ENCODE results near the gene SPPL2C.

DNA sequence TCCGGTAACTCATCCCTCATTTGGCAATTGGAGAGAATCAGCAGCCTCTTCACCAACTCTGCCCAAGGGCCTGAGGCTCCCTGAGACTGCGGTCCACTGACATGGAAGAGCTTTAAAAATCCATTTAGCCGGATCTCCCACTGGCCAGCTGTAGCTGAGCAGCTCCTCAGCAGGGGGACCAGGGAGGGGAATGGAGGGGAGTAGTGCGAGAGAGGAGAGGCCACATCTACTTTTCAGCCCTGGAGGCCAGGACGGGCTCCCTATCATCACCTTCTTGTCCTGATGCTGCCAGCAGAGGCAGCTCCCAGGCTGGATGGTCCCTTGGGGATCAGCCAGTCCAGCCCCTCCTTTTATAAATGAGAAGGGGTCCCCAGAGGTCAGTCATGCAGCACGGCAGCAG lies 25.0 kb upstream of the SPPL2C start:
- TF ChIP-seq, protein P1, sequence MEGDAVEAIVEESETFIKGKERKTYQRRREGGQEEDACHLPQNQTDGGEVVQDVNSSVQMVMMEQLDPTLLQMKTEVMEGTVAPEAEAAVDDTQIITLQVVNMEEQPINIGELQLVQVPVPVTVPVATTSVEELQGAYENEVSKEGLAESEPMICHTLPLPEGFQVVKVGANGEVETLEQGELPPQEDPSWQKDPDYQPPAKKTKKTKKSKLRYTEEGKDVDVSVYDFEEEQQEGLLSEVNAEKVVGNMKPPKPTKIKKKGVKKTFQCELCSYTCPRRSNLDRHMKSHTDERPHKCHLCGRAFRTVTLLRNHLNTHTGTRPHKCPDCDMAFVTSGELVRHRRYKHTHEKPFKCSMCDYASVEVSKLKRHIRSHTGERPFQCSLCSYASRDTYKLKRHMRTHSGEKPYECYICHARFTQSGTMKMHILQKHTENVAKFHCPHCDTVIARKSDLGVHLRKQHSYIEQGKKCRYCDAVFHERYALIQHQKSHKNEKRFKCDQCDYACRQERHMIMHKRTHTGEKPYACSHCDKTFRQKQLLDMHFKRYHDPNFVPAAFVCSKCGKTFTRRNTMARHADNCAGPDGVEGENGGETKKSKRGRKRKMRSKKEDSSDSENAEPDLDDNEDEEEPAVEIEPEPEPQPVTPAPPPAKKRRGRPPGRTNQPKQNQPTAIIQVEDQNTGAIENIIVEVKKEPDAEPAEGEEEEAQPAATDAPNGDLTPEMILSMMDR (IDR thresholded peaks at IDR 0.05), result no peak
- TF ChIP-seq POLR2A (IDR thresholded peaks at IDR 0.05), result no peak

Measured in Peyer's patch (tissue), 4 donors.